OCI-LY7 (cell line): ENCODE results near the gene AAR2.

Experiments
- CTCF ChIP-seq: fragments of 200-600 bp; sonication (generic); conservative IDR thresholded peaks from 2 replicates; pipeline ENCODE4 v1.5.1; 2014; ENCODE audit warnings: mild to moderate bottlenecking, antibody characterized with exemption, low read length, moderate library complexity, mixed read lengths
- EZH2phosphoT487 ChIP-seq: fragments of 200-600 bp; sonication (generic); IDR thresholded peaks from 2 replicates; pipeline ENCODE4 v1.6.1; 2018; ENCODE audit warnings: low read depth, borderline replicate concordance, mild to moderate bottlenecking, mixed run types, antibody characterized with exemption, low read length, moderate library complexity, mixed read lengths

GRCh38 chr20:36218380-36219064 is 17.8 kb upstream of the AAR2 start:
- TF ChIP-seq CTCF (no peak), EZH2phosphoT487 (no peak)
